ENCODE data around the gene TMEM185B. TPM values are rescaled to one million over a fixed set of nuclear protein-coding genes. Genes with fewer than 3 reads are reported as not detected.
"Not testable (repeated sequence)": the region's sequence is repeated elsewhere in the genome, so short reads cannot be mapped to it uniquely, and the experiment has no call there.

The TMEM185B gene
- total RNA-seq, 1 donor from 2014 or later = 23.0 TPM

DNA sequence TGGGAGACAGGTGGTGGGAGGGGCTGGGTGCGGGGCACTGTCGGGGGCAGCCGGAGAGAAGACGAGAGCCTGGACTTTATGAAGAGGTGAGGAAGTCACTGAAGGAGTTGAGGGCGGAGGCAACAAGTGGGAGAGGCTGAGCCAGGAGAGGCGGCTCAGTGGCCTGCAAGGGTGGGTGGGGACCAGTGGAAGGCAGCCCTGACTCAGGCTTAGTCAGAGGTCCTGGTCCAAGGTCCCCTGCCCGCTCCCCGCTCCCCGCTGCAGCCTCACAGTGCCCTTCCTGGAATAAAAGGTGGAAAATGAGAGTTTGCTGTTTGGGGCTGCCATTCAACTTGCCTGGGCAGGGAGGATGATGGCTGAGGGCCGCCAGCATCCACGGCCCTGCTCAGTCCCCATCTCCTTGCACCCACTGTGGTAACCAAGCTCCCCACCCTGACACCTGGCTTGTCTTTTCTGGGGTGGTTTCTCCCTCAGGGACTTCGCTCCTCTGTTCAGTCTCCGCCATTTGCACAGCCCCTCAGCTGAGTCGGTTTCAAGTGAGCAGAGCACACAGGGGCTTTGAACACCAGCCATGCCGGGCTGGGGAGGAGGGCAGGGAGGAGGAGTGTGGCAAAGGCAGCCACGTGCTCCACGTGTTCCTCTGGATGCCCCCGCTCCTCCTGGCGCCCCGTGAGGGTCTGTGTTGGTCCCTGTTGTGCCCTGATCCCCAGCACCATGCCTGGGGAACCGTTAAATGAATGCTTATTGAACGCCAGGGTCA lies 15.7 kb upstream of the TMEM185B start:
- TF ChIP-seq, protein P1, sequence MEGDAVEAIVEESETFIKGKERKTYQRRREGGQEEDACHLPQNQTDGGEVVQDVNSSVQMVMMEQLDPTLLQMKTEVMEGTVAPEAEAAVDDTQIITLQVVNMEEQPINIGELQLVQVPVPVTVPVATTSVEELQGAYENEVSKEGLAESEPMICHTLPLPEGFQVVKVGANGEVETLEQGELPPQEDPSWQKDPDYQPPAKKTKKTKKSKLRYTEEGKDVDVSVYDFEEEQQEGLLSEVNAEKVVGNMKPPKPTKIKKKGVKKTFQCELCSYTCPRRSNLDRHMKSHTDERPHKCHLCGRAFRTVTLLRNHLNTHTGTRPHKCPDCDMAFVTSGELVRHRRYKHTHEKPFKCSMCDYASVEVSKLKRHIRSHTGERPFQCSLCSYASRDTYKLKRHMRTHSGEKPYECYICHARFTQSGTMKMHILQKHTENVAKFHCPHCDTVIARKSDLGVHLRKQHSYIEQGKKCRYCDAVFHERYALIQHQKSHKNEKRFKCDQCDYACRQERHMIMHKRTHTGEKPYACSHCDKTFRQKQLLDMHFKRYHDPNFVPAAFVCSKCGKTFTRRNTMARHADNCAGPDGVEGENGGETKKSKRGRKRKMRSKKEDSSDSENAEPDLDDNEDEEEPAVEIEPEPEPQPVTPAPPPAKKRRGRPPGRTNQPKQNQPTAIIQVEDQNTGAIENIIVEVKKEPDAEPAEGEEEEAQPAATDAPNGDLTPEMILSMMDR (conservative IDR thresholded peaks at IDR 0.05) = no peak
- Mint-ChIP-seq H3K4me1 (ENCODE audit: unreplicated experiment) (peaks cover 8% of the 10 kb centered on the region), H3K36me3 (no peaks in the 10 kb centered on the region), H3K27me3 (peaks cover 5% of the 10 kb centered on the region), H3K9me3 (no peaks in the 10 kb centered on the region), H3K4me3 (no peak overlapping the region), H3K27ac (no peak overlapping the region)
- DNase-seq (ENCODE audit: extremely low spot score, unreplicated experiment) = no peak

DNA sequence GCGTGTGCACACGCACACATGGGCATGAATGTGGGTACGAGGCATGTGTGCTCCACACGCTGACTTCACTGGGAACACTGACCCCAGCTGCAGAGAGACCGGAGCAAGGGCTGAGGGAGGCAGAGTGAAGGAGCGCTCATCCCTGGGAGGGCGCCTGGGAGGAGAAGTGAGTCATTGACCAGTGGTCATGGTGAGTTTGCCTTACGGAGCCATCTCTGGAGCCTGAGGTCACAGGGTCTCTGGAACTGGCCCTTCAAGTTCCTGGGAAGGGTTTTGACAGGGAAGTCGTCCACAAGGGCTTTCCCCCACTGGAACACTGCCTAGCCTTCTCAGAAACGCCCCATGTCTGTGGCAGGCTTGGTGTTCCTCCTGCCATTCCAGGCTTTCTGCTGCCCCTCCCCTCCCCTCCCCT lies 14.3 kb upstream of the TMEM185B start:
- Mint-ChIP-seq H3K4me3 (no peak overlapping the region), H3K27ac (no peak overlapping the region), H3K4me1 (ENCODE audit: unreplicated experiment) (peaks cover 5% of the 10 kb centered on the region), H3K9me3 (no peaks in the 10 kb centered on the region), H3K36me3 (no peaks in the 10 kb centered on the region), H3K27me3 (peaks cover 5% of the 10 kb centered on the region)
- DNase-seq (ENCODE audit: extremely low spot score, unreplicated experiment) = no peak
- TF ChIP-seq, protein P1 (conservative IDR thresholded peaks at IDR 0.05) = no peak

DNA sequence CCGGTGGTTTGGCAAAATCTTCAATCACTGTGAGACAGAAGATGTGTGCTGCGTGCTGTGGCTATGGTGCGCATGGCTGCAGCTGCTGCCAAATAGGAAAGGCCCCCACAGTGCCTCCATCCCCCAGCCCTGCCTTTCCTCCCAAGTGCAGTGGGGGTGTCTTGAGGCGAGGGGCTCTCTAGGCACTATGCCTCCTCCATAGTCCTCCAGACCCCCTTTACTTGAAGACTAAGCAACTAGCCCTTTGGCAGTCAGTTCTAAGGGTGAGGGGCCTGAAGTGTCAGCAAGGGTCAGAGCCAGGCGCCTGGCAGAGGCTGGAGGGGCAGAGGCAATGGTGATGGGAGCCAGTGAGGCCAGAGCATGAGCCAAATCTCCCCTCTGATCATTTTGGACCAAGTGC lies 13.6 kb upstream of the TMEM185B start:
- TF ChIP-seq, protein P1 (conservative IDR thresholded peaks at IDR 0.05) = no peak
- Mint-ChIP-seq H3K4me1 (ENCODE audit: unreplicated experiment) (peaks cover 9% of the 10 kb centered on the region), H3K4me3 (no peak overlapping the region), H3K9me3 (no peaks in the 10 kb centered on the region), H3K27me3 (peaks cover 5% of the 10 kb centered on the region), H3K27ac (no peak overlapping the region), H3K36me3 (no peaks in the 10 kb centered on the region)
- no peak for DNase-seq (ENCODE audit: extremely low spot score, unreplicated experiment)

DNA sequence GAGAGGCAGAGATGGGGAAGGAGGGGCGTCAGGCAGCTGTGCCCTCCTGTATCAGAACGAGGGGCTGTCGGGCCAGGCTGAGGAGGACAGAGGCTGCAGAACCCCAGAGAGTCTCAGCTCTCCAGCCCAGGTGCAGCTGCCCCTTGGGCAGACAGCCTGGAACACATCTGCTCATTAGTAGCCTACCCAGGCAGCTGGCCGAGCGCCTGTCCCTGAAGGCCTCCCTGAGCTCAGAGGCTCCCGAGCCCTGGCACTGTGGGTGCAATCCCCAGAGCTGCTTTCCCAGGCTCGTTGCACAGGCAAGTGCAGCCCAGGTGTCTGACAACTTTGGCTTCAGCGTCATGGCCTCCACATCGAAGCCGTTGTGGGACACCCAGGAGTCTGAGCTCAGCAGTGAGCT lies 13.1 kb upstream of the TMEM185B start:
- TF ChIP-seq, protein P1 (conservative IDR thresholded peaks at IDR 0.05) = no peak
- peaks cover 5% of the 10 kb centered on the region for H3K27me3 Mint-ChIP-seq
- no peaks in the 10 kb centered on the region for H3K9me3 Mint-ChIP-seq
- H3K36me3 Mint-ChIP-seq = no peaks in the 10 kb centered on the region
- no peak overlapping the region for H3K27ac Mint-ChIP-seq
- DNase-seq (ENCODE audit: extremely low spot score, unreplicated experiment) = no peak
- H3K4me3 Mint-ChIP-seq = no peak overlapping the region
- H3K4me1 Mint-ChIP-seq (ENCODE audit: unreplicated experiment) = peaks cover 9% of the 10 kb centered on the region

DNA sequence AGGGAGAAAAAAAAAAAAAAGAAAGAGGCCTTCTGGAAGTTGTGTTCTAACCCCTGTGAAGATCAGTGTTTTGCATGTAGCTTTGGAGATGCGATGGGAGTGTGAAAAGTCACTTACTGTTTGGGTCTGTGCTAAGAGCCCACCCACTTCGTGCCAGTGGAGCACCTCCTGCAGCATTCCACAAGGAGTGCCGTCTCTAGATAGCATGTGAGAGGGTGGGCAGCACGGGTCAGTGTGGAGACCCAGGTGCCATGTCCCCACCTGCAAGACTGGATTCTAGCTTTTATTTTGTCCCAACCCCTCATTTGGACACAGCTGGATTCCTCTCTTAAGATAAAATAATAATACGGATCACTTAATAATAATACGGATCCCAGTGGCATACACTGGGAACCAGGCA lies 12.5 kb upstream of the TMEM185B start:
- no peak for DNase-seq (ENCODE audit: extremely low spot score, unreplicated experiment)
- H3K4me3 Mint-ChIP-seq = no peak overlapping the region
- H3K4me1 Mint-ChIP-seq (ENCODE audit: unreplicated experiment) = peaks cover 9% of the 10 kb centered on the region
- TF ChIP-seq, protein P1 (conservative IDR thresholded peaks at IDR 0.05) = no peak
- H3K36me3 Mint-ChIP-seq = no peaks in the 10 kb centered on the region
- H3K27me3 Mint-ChIP-seq = peaks cover 5% of the 10 kb centered on the region
- H3K9me3 Mint-ChIP-seq = no peaks in the 10 kb centered on the region
- no peak overlapping the region for H3K27ac Mint-ChIP-seq

DNA sequence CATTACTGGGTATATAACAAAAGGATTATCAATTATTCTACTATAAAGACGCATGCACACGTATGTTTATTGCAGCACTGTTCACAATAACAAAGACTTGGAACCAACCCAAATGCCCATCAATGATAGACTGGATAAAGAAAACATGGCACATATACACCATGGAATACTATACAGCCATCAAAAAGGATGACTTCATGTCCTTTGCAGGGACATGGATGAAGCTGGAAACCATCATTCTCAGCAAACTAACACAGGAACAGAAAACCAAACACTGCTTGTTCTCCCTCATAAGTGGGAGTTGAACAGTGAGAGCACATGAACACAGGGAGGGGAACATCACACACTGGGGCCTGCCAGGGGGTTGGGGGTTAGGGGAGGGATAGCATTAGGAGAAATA lies 12.0 kb upstream of the TMEM185B start:
- not testable (repeated sequence) for H3K9me3 Mint-ChIP-seq; H3K27me3 Mint-ChIP-seq; H3K27ac Mint-ChIP-seq; H3K36me3 Mint-ChIP-seq; H3K4me3 Mint-ChIP-seq; DNase-seq (ENCODE audit: extremely low spot score, unreplicated experiment); H3K4me1 Mint-ChIP-seq (ENCODE audit: unreplicated experiment)
